ENCODE results near the gene SHFL. TPM values are rescaled to one million over a fixed set of nuclear protein-coding genes. Genes with fewer than 3 reads are reported as not detected.

The SHFL gene
- total RNA-seq, 2 donors from 2014 or later = 65.2 to 68.0 TPM

DNA sequence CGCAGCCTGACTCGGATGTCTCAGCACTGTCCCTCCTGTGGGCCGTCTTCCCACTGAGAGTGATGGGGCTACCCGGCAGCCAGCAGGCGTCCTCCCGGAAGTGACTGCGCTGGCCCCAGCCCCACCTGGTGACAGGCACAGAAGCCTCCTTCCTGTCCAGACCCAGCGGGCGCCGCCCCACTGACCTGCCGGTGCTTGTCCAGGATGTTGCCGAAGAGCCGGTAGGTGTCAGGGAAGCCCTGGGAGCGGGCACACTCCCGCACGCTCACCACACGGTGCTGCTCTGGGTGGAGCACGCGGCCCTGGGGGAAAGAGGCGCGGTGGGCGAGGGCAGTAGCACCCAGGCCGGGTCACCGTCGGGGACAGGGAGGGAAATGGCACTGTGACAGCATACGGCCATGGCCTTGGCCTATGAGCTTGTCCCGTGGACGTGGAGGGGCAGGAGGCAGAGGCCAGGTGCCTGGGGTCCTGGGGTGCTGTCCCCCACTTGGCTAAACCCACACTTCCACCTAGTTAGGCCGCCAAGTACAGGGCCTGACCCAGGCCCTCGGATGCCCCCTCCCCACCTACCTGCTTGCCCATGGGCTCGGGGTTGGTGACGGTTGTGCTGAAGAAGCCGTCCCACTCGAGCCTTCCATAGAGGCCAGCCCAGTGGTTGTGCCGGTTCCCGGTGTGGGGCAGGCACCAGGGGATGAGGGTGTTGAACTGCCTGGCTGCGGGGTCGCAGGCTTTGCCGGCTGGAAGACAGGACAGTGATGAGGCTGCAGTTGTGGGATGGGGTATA, 49.6 kb downstream of the SHFL start:
- ATAC-seq (no peak), DNase-seq (no peak)
- no peaks in the 10 kb centered on the region for H3K9me3 ChIP-seq (ENCODE audit: control insufficient read depth, low read length, poor library complexity, severe bottlenecking)
- H3K36me3 Mint-ChIP-seq (ENCODE audit: low read depth) = peaks cover 7% of the 10 kb centered on the region
- H3K27ac Mint-ChIP-seq = peak overlapping the region; percentile 9
- peaks cover 8% of the 10 kb centered on the region for H3K4me1 Mint-ChIP-seq
- no peaks in the 10 kb centered on the region for H3K27me3 Mint-ChIP-seq
- no peak overlapping the region for H3K4me3 Mint-ChIP-seq

DNA sequence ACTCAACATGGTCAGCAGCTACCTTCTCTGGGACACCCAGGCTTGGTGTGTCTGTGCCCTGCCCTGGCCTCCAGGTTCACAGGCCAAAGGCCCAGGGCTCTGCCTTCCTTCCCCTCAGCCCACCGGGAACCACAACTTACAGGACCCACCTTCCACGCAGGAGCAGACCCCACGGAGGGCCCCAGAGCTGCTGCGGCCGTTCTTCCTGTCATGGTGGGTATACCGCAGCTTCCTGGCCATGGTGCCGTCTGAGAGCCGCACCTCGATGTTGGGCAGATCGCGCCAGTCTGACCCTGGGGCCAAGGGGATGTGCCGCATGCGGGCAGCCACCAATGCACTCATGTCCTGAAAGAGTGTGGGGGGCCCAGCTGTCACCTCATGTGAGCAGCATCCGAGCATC, 50.8 kb downstream of the SHFL start:
- H3K27me3 Mint-ChIP-seq = no peaks in the 10 kb centered on the region
- ATAC-seq (no peak), DNase-seq (no peak)
- no peak overlapping the region for H3K4me3 Mint-ChIP-seq
- peaks cover 5% of the 10 kb centered on the region for H3K36me3 Mint-ChIP-seq (ENCODE audit: low read depth)
- no peak overlapping the region for H3K27ac Mint-ChIP-seq
- H3K9me3 ChIP-seq (ENCODE audit: control insufficient read depth, low read length, poor library complexity, severe bottlenecking) = no peaks in the 10 kb centered on the region
- H3K4me1 Mint-ChIP-seq = peaks cover 7% of the 10 kb centered on the region

DNA sequence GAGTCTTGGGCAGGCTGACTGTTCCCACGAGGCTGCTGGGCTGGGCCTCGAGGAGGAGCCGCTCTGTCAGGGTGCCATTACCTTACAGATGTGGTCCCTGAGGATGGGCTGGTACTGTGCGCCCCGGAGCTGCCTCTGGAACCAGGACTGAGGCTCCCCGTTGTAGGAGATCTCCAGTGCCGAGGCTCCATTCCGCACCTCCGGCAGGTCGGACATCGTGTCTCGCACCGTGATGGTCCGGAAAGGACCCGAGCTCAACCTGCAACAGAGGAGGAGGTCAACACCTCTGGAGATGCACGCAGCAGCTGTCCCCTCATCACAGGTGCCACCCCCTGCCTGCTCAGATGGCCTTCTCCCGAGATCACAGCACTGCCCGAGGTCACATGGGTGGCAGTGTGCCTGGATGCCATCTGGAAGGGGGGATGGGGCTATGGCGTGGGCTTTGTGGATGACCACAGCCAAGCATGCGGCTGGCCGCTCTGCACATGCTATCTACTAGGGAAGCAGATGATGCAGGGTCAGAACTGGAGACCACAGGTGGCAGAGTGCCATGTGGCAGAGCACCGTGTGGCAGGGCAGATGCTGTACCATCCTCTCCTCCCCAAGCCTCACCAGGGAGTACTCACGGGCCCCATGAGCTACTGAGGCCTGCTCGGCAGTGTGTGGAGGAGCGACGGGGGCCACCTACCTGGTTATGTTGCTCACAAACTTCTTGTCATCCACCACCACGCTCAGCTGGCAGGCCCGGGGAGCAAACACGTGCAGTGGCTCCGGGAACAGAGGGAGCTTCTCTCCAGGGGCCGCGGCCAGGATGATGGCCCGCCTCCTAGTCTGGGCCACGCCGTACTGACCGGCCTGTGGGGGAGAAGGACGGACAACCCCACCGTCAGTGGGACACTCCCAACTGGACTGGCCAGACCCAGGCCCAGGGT, 51.9 kb downstream of the SHFL start:
- H3K4me3 Mint-ChIP-seq = no peak overlapping the region
- peaks cover 12% of the 10 kb centered on the region for H3K4me1 Mint-ChIP-seq
- H3K36me3 Mint-ChIP-seq (ENCODE audit: low read depth) = peaks cover 3% of the 10 kb centered on the region
- H3K9me3 ChIP-seq (ENCODE audit: control insufficient read depth, low read length, poor library complexity, severe bottlenecking) = no peaks in the 10 kb centered on the region
- ATAC-seq (no peak), DNase-seq (no peak)
- peak overlapping the region; percentile 29 for H3K27ac Mint-ChIP-seq
- H3K27me3 Mint-ChIP-seq = no peaks in the 10 kb centered on the region

DNA sequence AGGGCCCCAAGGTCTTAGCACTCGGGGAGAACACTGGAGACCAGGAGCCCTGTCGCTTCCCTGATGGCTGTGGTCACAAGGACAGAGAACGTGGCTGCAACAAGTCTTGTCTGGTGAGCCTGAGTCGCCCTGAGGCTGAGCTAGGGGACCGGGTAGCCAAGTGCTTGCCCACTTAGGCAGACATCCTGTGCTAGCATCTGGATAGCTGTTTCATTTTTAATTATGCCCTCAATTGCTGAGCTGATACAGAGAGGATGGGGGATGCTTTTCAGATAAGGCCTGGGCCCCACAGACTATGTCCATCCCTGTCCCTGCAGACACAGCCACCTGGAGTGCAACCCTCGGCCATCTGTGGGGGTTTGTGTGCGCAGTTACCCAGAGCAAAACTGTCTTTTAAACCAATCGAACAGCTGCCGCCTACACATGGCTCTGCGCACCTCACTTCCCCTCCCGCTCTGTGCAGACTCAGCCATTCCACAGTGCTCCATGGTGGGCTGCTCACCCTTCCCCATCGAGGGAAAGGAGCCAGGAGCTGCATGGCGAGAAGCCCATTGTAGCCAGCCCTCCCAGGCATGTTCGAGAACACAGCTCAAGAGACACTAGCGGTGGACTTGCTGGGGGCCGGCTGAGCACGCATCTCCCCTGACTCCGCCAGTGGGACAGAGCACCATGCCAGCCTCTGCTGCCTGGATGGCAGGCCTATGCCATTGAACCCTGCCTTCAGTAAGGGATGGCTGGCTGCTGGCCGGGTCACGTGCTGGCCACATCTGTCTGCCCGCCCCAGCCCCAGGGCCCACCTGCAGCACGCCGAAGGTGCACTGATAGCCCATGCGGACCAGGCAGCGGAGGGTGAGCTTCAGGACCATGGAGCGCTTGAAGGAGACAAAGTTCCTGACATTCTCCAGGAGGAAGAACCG, 53.0 kb downstream of the SHFL start:
- H3K27ac Mint-ChIP-seq = peak overlapping the region; percentile 29
- no peak overlapping the region for H3K4me3 Mint-ChIP-seq
- no peak for DNase-seq
- no peaks in the 10 kb centered on the region for H3K27me3 Mint-ChIP-seq
- no peak for ATAC-seq
- H3K9me3 ChIP-seq (ENCODE audit: control insufficient read depth, low read length, poor library complexity, severe bottlenecking) = no peaks in the 10 kb centered on the region
- peaks cover 15% of the 10 kb centered on the region for H3K4me1 Mint-ChIP-seq
- H3K36me3 Mint-ChIP-seq (ENCODE audit: low read depth) = peaks cover 2% of the 10 kb centered on the region

DNA sequence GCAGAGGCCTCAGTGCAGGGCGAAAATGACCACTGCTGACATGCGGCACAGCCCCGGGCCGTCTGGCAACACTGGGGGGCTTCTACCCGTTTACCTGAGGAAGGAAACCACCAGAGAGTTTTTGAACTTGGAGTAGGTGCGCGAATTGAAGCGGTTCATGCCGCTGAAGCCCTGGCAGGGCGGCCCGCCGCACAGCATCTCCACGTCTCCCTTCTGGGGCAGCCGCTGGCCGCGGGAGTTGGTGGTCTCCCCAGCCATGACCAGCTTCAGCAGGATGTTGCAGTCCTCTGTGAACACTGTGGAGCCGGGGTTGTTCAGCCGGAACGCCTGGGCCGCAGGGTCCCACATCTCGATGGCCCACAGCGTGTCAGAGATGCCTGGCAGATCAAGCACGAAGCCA, 53.8 kb downstream of the SHFL start:
- H3K9me3 ChIP-seq (ENCODE audit: control insufficient read depth, low read length, poor library complexity, severe bottlenecking) = no peaks in the 10 kb centered on the region
- no peak overlapping the region for H3K27ac Mint-ChIP-seq
- peaks cover 2% of the 10 kb centered on the region for H3K36me3 Mint-ChIP-seq (ENCODE audit: low read depth)
- no peak for ATAC-seq
- no peak overlapping the region for H3K4me3 Mint-ChIP-seq
- no peak for DNase-seq
- H3K4me1 Mint-ChIP-seq = peaks cover 19% of the 10 kb centered on the region
- H3K27me3 Mint-ChIP-seq = no peaks in the 10 kb centered on the region

DNA sequence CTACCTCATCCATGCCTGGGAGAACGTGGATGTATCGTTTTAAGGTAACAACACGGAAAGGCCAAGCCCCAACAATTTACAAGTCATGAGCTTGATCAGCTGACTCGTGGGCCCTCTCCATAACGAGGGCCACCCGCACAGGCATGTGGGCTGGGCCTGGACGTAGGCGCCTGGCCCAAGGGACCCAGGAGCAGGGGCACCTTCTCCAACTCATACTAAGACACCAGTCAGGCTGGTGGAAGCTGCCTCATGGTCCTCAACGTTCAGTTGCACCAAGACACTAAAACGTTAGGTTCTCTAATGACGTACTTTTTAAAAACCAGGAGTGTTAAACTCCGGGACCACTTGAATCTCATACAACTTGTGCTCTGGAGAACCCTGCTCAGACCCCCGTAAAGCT, 55.4 kb downstream of the SHFL start:
- Mint-ChIP-seq H3K4me1 (peaks cover 24% of the 10 kb centered on the region), H3K27ac (peak overlapping the region; percentile 92), H3K27me3 (no peaks in the 10 kb centered on the region), H3K4me3 (no peak overlapping the region), H3K36me3 (ENCODE audit: low read depth) (peaks cover 3% of the 10 kb centered on the region)
- no peaks in the 10 kb centered on the region for H3K9me3 ChIP-seq (ENCODE audit: control insufficient read depth, low read length, poor library complexity, severe bottlenecking)
- DNase-seq (no peak), ATAC-seq (no peak)

DNA sequence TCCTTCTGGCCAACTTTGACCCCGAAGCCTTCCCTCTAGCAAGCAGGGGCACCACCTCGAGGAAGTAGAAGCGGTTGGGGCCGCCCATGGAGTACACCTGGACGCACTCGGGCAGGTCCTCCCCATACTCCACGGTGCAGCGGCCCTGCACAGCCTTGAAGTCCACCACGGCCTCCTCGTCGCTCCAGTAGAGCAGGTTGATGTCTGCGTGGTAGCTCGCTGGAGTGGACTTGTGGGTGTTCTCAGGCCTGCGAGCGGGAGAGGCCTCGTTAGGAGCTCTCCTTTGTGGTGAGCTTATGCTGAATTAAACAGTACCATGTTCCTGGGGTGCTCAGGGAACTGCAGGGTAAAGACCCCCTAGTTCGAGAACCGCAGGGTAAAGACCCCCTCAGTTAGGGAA, 55.9 kb downstream of the SHFL start:
- peak overlapping the region; percentile 70 for H3K4me3 Mint-ChIP-seq
- H3K4me1 Mint-ChIP-seq = peaks cover 25% of the 10 kb centered on the region
- H3K36me3 Mint-ChIP-seq (ENCODE audit: low read depth) = peaks cover 3% of the 10 kb centered on the region

More for the DNA sequence above, 55.9 kb downstream of the SHFL start:
- no peaks in the 10 kb centered on the region for H3K9me3 ChIP-seq (ENCODE audit: control insufficient read depth, low read length, poor library complexity, severe bottlenecking)
- ATAC-seq (no peak), DNase-seq (no peak)
- Mint-ChIP-seq H3K27ac (peak overlapping the region; percentile 92), H3K27me3 (no peaks in the 10 kb centered on the region)

Other genes with a start within 250 kb of the SHFL start
- 1 to 10 TPM; 3.1 to 3.9 TPM for gene OLFM2, start 149.8 kb upstream of the SHFL start, total RNA-seq
- 10 to 100 TPM; 50.0 to 52.1 TPM for gene COL5A3, start 75.8 kb upstream of the SHFL start, total RNA-seq
- gene RDH8, start 72.8 kb upstream of the SHFL start, total RNA-seq = not detected
- 1 to 10 TPM in 1 of 2 donors, under 1 TPM in 1; 0.86 to 2.2 TPM for gene ANGPTL6, start 16.4 kb downstream of the SHFL start, total RNA-seq
- gene PPAN, start 20.0 kb downstream of the SHFL start, total RNA-seq = 10 to 100 TPM; 79.8 to 87.8 TPM
- 10 to 100 TPM; 46.6 to 50.8 TPM for gene P2RY11, start 25.4 kb downstream of the SHFL start, total RNA-seq
- gene EIF3G, start 33.6 kb downstream of the SHFL start, total RNA-seq = 100 to 1,000 TPM; 312 to 322 TPM
- gene DNMT1, start 108.6 kb downstream of the SHFL start, total RNA-seq = 100 to 1,000 TPM; 204 to 229 TPM
- gene S1PR2, start 145.0 kb downstream of the SHFL start, total RNA-seq = 10 to 100 TPM; 14.2 to 18.1 TPM
- gene MRPL4, start 165.9 kb downstream of the SHFL start, total RNA-seq = 10 to 100 TPM; 33.8 to 44.2 TPM
- gene ICAM1, start 184.8 kb downstream of the SHFL start, total RNA-seq = 10 to 100 TPM; 18.7 to 28.1 TPM
- gene ICAM4, start 200.6 kb downstream of the SHFL start, total RNA-seq = 1 to 10 TPM in 1 of 2 donors, under 1 TPM in 1; 0.94 to 1.6 TPM
- gene ICAM5, start 203.6 kb downstream of the SHFL start, total RNA-seq = under 1 TPM; 0.10 to 0.25 TPM
- 1 to 10 TPM; 1.1 to 2.4 TPM for gene ZGLP1, start 223.5 kb downstream of the SHFL start, total RNA-seq
- 1 to 10 TPM; 3.3 to 5.9 TPM for gene FDX2, start 229.7 kb downstream of the SHFL start, total RNA-seq
- gene RAVER1, start 247.2 kb downstream of the SHFL start, total RNA-seq = 10 to 100 TPM; 40.2 to 49.8 TPM

Measured in T-helper 17 cell (primary cell).